Right atrium auricular region (tissue), 2 donors: ENCODE measurements around the gene AMBRA1. TPM values are rescaled to one million over a fixed set of nuclear protein-coding genes. Genes with fewer than 3 reads are reported as not detected.
"Not testable (repeated sequence)": the region's sequence is repeated elsewhere in the genome, so short reads cannot be mapped to it uniquely, and the experiment has no call there.

Experiments
- DNase-seq: peaks from one replicate; pipeline ENCODE4 v3.0.0-alpha.2; 2019; ENCODE audit warnings: low spot score
- H3K27ac ChIP-seq, 2 donors: fragments of 200-600 bp; sonication (generic); 1 replicate in 1 of 2; 2 replicates in 1 of 2; pipeline ENCODE4 v1.5.1; 2016 to 2019
- H3K27me3 ChIP-seq, 2 donors: fragments of 200-600 bp; sonication (generic); one replicate each; pipeline versions ENCODE4 v1.5.1 to v1.6.0; 2017 to 2019
- H3K36me3 ChIP-seq: fragments of 200-600 bp; sonication (generic); one replicate; pipeline ENCODE4 v1.5.1; 2016
- H3K4me1 ChIP-seq, 2 donors: fragments of 200-600 bp; sonication (generic); one replicate each; pipeline versions ENCODE4 v1.5.1 to v1.6.0; 2017 to 2019
- H3K4me3 ChIP-seq, 2 donors: fragments of 200-600 bp; sonication (generic); 1 replicate in 1 of 2; 2 replicates in 1 of 2; pipeline ENCODE4 v1.5.1; 2017 to 2019; ENCODE audit warnings: mild to moderate bottlenecking in 1 of 2, moderate library complexity in 1 of 2
- H3K9me3 ChIP-seq, 2 donors: fragments of 200-600 bp; sonication (generic); one replicate each; pipeline ENCODE4 v1.5.1; 2019
- total RNA-seq, 2 donors: library from RNA; depleted of rRNA; stranded (reverse); fragments of >200 nt; gene quantifications; one replicate each; pipeline ENCODE4 v1.1.0, GENCODE V29; 2016
- TF ChIP-seq, protein P1 (sequence below), 2 donors: fragments of 200-600 bp; sonication (generic); IDR thresholded peaks; one replicate each; pipeline ENCODE4 v1.5.1; 2019; ENCODE audit warnings: antibody characterized with exemption in 2 of 2

Gene AMBRA1
- total RNA-seq, 2 donors from 2014 or later: 16.8 to 22.0 TPM

DNA sequence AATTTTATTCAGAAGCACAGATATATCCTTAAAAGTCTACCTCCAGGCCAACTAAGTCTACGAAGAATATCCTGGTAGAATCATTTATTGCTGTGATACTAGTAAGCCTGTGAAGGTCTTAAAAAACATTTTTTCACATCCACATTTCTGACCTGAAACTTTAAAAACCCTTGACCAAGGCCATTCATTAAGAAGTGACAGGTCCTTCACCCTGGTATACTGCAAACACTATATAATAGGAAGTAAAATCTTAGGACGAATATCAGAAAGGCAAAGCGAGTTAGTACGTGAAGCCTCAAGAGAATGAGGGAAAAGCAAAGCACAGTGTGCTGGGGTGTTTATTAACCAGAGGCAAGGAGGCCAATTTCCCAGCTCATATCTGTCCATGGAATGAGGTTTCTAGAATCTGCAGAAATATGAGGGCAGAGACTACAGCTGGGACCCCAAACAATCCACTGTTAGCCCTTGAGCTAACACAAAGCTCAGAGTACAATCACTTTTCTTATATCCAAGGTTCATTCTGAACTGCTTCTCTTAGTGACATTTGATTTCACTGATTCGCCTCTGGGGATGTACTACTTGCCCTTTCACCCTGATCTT, 71.0 kb downstream of the AMBRA1 start:
- Histone ChIP-seq H3K4me1 (peaks cover 0 to 32% of the 10 kb centered on the region in 2 donors), H3K4me3 (no peak overlapping the region), H3K27me3 (no peaks in the 10 kb centered on the region), H3K9me3 (peaks cover 0 to 7% of the 10 kb centered on the region in 2 donors), H3K36me3 (no peaks in the 10 kb centered on the region), H3K27ac (no peak overlapping the region)
- DNase-seq: no peak
- TF ChIP-seq, protein P1, sequence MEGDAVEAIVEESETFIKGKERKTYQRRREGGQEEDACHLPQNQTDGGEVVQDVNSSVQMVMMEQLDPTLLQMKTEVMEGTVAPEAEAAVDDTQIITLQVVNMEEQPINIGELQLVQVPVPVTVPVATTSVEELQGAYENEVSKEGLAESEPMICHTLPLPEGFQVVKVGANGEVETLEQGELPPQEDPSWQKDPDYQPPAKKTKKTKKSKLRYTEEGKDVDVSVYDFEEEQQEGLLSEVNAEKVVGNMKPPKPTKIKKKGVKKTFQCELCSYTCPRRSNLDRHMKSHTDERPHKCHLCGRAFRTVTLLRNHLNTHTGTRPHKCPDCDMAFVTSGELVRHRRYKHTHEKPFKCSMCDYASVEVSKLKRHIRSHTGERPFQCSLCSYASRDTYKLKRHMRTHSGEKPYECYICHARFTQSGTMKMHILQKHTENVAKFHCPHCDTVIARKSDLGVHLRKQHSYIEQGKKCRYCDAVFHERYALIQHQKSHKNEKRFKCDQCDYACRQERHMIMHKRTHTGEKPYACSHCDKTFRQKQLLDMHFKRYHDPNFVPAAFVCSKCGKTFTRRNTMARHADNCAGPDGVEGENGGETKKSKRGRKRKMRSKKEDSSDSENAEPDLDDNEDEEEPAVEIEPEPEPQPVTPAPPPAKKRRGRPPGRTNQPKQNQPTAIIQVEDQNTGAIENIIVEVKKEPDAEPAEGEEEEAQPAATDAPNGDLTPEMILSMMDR (IDR thresholded peaks at IDR 0.05): no peak

DNA sequence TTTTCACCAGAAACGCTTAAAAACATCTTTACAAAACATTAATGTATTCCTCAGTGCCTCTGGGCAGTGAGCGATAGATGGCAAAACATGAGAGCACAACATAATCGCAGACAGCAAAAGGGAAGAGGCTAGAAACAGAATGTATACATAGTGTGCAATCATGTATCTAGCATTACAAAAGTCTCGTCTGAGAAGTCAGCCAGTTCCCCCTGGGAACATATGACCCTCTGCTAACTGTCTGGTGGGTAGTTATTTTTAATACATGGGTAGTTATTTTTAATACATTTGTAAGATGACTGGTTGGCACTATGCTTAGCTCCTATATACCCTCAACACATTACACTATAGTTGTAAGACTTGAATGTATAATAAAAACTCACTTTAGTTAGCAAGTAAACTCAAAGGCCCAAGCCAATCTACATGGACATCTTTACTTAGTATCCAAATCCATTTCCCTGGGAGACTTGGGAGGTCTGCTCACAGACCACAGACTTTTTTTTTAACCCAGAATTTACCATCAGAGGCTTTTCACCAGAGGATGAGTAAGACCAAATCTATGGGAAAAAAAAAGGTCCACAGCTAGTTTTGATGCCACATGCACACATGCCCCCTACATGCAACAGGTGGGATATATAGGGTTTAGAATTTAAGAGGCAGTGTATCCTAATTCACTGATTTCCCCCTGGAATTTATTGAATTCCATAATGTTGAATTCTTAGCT, 71.7 kb downstream of the AMBRA1 start:
- no peaks in the 10 kb centered on the region for H3K36me3 ChIP-seq
- TF ChIP-seq, protein P1 (IDR thresholded peaks at IDR 0.05): no peak
- peaks cover 0 to 7% of the 10 kb centered on the region in 2 donors for H3K9me3 ChIP-seq
- H3K27ac ChIP-seq: no peak overlapping the region
- no peak overlapping the region for H3K4me3 ChIP-seq
- H3K27me3 ChIP-seq: no peaks in the 10 kb centered on the region
- peaks cover 0 to 32% of the 10 kb centered on the region in 2 donors for H3K4me1 ChIP-seq
- no peak for DNase-seq

DNA sequence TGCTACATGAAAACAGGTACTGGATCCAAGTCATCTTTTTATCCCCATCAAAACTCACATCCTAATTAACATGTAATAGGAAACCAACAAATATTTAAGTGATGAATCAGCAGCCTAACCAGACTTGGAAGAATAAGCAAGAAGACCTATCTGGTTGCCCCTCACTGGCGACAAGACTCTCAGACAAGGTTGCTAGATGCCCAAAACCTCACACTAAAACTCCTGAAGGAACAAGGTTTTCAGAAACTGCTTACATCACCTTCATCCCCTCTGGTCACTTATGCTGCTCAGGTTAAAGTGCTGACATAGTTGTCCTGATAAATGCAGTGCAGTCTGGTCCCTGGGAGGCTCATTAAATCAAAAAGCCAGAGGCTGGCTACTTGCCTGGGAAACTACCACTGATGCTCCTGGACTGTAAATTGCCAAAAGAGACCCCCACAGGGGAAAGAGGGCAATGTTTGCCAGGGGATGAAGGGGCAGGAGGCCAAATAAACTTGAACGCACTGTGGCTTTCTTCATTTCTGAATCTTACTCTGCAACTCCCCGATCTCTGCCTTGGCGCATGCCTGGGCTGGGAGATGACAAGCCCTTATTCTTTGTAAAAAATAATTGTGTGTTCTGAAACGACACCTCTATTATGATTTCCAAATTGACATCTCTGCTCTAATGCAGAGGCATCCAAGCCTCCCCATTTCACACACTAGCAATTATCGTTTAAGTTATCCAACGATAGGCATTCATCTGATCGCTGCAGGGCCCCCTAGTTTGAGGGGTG, 72.7 kb downstream of the AMBRA1 start:
- Histone ChIP-seq H3K27ac (no peak overlapping the region), H3K4me1 (peaks cover 0 to 32% of the 10 kb centered on the region in 2 donors)

DNA sequence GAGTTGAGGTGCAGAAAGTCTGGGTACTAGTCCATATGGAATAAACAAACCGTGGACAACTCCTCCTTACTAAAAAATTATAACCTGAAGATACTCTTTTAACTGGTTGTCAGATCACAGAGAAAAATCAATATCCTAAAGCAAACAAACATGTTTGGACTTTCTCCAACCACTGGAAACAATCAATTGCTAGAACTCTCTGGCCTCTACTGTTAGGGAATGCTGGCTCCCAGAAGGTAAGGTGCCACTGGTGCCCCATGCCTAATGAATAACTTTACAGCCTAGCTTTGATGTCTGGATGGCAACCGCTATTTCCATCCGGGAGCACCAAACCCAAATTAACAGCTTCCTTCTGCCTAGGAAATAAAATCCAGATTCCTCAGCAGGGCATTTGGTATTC, 74.5 kb downstream of the AMBRA1 start:
- Histone ChIP-seq H3K4me3 (no peak overlapping the region), H3K27ac (no peak overlapping the region), H3K9me3 (no peaks in the 10 kb centered on the region), H3K36me3 (no peaks in the 10 kb centered on the region), H3K4me1 (peaks cover 0 to 41% of the 10 kb centered on the region in 2 donors), H3K27me3 (no peaks in the 10 kb centered on the region)
- DNase-seq: no peak
- TF ChIP-seq, protein P1 (IDR thresholded peaks at IDR 0.05): no peak

More for the DNA sequence above, 72.7 kb downstream of the AMBRA1 start:
- no peaks in the 10 kb centered on the region for H3K9me3 ChIP-seq
- no peak for DNase-seq
- no peaks in the 10 kb centered on the region for H3K27me3 ChIP-seq
- no peaks in the 10 kb centered on the region for H3K36me3 ChIP-seq
- no peak overlapping the region for H3K4me3 ChIP-seq
- TF ChIP-seq, protein P1 (IDR thresholded peaks at IDR 0.05): no peak

DNA sequence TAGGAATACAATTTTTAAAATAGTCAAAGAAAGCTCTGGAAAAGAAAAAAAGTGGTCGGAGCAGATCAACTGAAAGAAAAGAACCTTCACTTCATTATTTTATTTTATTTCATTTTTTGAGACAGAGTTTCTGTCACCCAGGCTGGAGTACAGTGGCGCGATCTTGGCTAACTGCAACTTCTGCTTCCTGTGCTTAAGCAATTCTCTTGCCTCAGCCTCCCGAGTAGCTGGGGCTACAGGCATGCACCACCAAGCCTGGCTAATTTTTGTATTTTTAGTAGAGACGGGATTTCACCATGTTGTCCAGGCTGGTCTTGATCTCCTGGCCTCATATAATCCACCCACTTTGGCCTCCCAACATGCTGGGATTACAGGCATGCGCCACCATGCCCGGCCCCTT, 74.9 kb downstream of the AMBRA1 start:
- not testable (repeated sequence) for H3K4me3 ChIP-seq, DNase-seq, H3K9me3 ChIP-seq, H3K27me3 ChIP-seq, H3K36me3 ChIP-seq, H3K27ac ChIP-seq
- H3K4me1 ChIP-seq: peaks cover 0 to 45% of the 10 kb centered on the region in 2 donors

DNA sequence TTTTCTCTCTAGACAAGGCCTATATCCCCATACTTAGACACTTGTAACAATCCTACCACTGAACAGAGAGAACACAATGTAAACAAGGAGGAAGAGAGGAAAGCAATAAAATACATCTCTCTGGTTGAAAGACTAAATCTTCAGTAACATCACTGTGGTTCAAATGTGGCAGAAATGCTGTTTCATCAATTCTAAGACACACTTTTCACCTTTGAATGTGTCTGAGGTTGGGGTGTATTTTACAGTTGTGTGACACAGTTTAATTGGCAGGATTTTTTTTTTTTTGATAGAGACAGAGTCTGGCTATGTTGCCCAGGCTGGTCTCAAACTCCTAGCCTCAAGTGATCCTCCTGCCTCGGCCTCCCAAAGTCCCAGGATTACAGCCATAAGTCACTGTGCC, 79.5 kb downstream of the AMBRA1 start:
- TF ChIP-seq, protein P1 (IDR thresholded peaks at IDR 0.05): no peak
- no peak for DNase-seq
- Histone ChIP-seq H3K9me3 (no peaks in the 10 kb centered on the region), H3K4me1 (peaks cover 0 to 25% of the 10 kb centered on the region in 2 donors), H3K4me3 (no peak overlapping the region), H3K27me3 (no peaks in the 10 kb centered on the region), H3K36me3 (no peaks in the 10 kb centered on the region), H3K27ac (no peak overlapping the region)
